Spleen (tissue), 7 donors: Measurements from ENCODE around the gene HNRNPM.

Experiments
- POLR2A ChIP-seq, 3 donors: fragments of 450-650 bp; IDR thresholded peaks; one replicate each; pipeline ENCODE4 v1.5.1; 2017; ENCODE audit warnings: antibody characterized with exemption in 3 of 3, mild to moderate bottlenecking in 1 of 3
- TF ChIP-seq, protein P1 (sequence below), 11 experiments: fragments of 200-600 bp in 7 of 11; fragments of 450-650 bp in 4 of 11; sonication (generic) in 4 of 11; IDR thresholded peaks in 8 of 11; conservative IDR thresholded peaks in 3 of 11; 1 replicate in 7 of 11; 2 replicates in 4 of 11; pipeline versions ENCODE4 v1.4.0 to v1.8.0; 2016 to 2021; ENCODE audit warnings: antibody characterized with exemption in 11 of 11, inconsistent platforms in 4 of 11, mild to moderate bottlenecking in 1 of 11
- donor health status: DM: no; HTN: no; CAD: no; lungs with moderate emphysema.
- donor health status: DM: no; HTN: no; CAD: no.
- donor health status: DM: no; HTN: no; CAD: no.

DNA sequence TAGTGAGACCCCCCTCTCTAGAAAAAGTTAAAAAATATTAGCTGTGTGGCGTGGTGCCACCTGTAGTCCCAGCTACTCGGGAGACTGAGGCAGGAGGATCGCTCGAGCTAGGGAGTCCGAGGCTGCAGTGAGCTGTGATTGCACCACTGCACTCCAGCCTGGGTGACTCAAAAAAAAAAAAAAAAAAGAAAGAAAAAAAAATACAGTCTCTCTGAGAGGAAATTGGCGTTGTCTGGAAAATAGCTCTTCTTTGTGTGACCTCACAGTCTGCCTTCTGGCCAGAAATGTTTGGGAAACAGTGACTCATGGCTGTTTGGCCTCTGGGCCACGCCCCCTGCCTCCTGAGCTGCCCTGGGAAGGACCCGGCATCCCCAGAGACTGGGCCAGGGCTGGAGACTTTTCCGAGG is 21.0 kb upstream of the HNRNPM start:
- TF ChIP-seq, protein P1, sequence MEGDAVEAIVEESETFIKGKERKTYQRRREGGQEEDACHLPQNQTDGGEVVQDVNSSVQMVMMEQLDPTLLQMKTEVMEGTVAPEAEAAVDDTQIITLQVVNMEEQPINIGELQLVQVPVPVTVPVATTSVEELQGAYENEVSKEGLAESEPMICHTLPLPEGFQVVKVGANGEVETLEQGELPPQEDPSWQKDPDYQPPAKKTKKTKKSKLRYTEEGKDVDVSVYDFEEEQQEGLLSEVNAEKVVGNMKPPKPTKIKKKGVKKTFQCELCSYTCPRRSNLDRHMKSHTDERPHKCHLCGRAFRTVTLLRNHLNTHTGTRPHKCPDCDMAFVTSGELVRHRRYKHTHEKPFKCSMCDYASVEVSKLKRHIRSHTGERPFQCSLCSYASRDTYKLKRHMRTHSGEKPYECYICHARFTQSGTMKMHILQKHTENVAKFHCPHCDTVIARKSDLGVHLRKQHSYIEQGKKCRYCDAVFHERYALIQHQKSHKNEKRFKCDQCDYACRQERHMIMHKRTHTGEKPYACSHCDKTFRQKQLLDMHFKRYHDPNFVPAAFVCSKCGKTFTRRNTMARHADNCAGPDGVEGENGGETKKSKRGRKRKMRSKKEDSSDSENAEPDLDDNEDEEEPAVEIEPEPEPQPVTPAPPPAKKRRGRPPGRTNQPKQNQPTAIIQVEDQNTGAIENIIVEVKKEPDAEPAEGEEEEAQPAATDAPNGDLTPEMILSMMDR (IDR thresholded peaks at IDR 0.05 in 8 of 11, conservative IDR thresholded peaks at IDR 0.05 in 3 of 11): no peak
- no peak for TF ChIP-seq POLR2A (IDR thresholded peaks at IDR 0.05)
